GM12892 (cell line): ENCODE data around the gene CFAP119.

Experiments
- POLR2A ChIP-seq: IDR thresholded peaks from 2 replicates; pipeline ENCODE4 v1.6.1; 2011; ENCODE audit warnings: low read depth, low read length, control low read depth
- POLR2AphosphoS5 ChIP-seq: IDR thresholded peaks from 2 replicates; pipeline ENCODE4 v1.6.1; 2011; ENCODE audit warnings: low read depth, low read length, control low read depth

DNA sequence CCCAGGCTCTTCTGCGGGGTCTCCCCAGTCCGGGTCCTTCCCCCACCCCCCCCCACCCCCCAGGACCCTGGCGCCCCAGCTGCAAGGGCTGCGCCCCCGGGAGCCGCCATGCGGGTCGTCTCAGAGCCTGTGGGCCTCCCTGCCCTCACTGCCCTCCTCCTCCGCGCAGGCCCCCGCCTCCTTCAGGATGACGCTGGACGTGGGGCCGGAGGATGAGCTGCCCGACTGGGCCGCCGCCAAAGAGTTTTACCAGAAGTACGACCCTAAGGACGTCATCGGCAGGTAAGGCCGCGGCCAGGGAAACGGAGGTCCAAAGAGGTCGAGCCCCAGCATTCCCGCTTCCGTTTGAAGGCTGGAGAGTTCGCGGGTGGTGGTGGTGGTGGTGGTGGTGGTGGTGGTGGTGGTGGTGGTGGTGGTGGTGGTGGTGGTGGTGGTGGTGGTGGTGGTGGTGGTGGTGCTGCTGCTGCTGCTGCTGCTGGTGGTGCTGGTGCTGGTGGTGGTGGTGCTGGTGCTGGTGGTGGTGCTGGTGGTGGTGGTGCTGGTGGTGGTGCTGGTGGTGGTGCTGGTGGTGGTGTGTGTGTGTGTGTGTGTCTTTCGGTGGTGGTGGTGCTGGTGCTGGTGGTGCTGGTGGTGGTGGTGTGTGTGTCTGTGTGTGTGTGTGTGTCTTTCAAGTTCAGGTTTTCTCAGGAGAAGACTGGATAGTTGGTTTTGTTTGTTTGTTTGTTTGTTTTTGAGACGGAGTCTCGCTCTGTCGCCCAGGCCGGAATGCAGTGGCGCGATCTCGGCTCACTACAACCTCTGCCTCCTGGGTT, 13.0 kb downstream of the CFAP119 start:
- TF ChIP-seq POLR2A (no peak), POLR2AphosphoS5 (no peak)
